NCI-H187 treated with DMSO at 0.1 percent for 48 hours (cell line): ENCODE measurements around the gene PHF1.

Experiments used
- DNase-seq: peaks from one replicate; lab custom pipeline; 2025; lab: John Stamatoyannopoulos, UW

The PHF1 gene

GRCh38 chr6:33433001-33433543, 22.3 kb downstream of the PHF1 start:
- no peak for DNase-seq

GRCh38 chr6:33433544-33434191, 22.9 kb downstream of the PHF1 start:
- DNase-seq = no peak

GRCh38 chr6:33434961-33435360, 24.1 kb downstream of the PHF1 start:
- no peak for DNase-seq

GRCh38 chr6:33437666-33438065, 26.9 kb downstream of the PHF1 start:
- DNase-seq = no peak

- DNase-seq = no peak
Measured at GRCh38 chr6:33438978-33439594, 28.3 kb downstream of the PHF1 start.

- no peak for DNase-seq
Measured at GRCh38 chr6:33439956-33440648, 29.3 kb downstream of the PHF1 start.

GRCh38 chr6:33440649-33441309, 30.0 kb downstream of the PHF1 start:
- DNase-seq = no peak

GRCh38 chr6:33441457-33441856, 30.6 kb downstream of the PHF1 start:
- no peak for DNase-seq

GRCh38 chr6:33442283-33442682, 31.5 kb downstream of the PHF1 start:
- DNase-seq = no peak

- DNase-seq = no peak
Measured at GRCh38 chr6:33443025-33443424, 32.2 kb downstream of the PHF1 start.

GRCh38 chr6:33443619-33444504, 33.0 kb downstream of the PHF1 start:
- DNase-seq = no peak

- no peak for DNase-seq
Measured at GRCh38 chr6:33445119-33445603, 34.3 kb downstream of the PHF1 start.

GRCh38 chr6:33446356-33446755, 35.5 kb downstream of the PHF1 start:
- DNase-seq = no peak

GRCh38 chr6:33450434-33450833, 39.6 kb downstream of the PHF1 start:
- DNase-seq = no peak

GRCh38 chr6:33451606-33452005, 40.8 kb downstream of the PHF1 start:
- no peak for DNase-seq

- no peak for DNase-seq
Measured at GRCh38 chr6:33452496-33452895, 41.7 kb downstream of the PHF1 start.

- DNase-seq = no peak
Measured at GRCh38 chr6:33453393-33454008, 42.7 kb downstream of the PHF1 start.

GRCh38 chr6:33454009-33454946, 43.5 kb downstream of the PHF1 start, which contains the start of gene ZBTB9:
Gene ZBTB9 (plus strand): TSS chr6:33454576. CDS start chr6:33455101, 525 bp downstream.
- DNase-seq = peak; percentile 79

- no peak for DNase-seq
Measured at GRCh38 chr6:33455051-33455450, 44.2 kb downstream of the PHF1 start.

GRCh38 chr6:33456156-33456555, 45.3 kb downstream of the PHF1 start:
- DNase-seq = no peak
